GM19463 (cell line): ENCODE measurements around the gene KNDC1.

Experiments used
- ATAC-seq: cut with Tn5 transposase; IDR thresholded peaks from one replicate; pipeline ENCODE4 v1.9.1; 2021; ENCODE audit warnings: mild to moderate bottlenecking, moderate library complexity; ENCODE audit not compliant: unreplicated experiment

Gene KNDC1

GRCh38 chr10:133189726-133190125 is 29.7 kb downstream of the KNDC1 start:
- ATAC-seq = no peak

DNA sequence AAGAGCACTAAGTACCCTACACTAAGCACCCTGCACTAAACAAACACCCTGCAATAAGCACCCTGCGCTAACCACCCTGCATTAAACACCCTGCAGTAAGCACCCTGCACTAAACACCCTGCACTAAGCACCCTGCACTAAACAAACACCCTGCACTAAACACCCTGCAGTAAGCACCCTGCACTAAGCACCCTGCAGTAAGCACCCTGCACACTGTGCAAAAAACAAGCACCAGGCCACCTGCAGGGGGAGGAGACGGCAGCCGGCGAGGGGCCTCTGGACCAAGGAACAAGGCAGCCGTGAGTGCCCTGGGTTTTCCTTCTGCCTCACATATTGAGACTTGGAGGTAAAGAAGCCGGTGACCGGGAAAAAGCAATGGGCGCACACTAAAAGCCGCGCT is 30.2 kb downstream of the KNDC1 start:
- ATAC-seq = no peak

GRCh38 chr10:133191651-133192050 is 31.6 kb downstream of the KNDC1 start:
- no peak for ATAC-seq

DNA sequence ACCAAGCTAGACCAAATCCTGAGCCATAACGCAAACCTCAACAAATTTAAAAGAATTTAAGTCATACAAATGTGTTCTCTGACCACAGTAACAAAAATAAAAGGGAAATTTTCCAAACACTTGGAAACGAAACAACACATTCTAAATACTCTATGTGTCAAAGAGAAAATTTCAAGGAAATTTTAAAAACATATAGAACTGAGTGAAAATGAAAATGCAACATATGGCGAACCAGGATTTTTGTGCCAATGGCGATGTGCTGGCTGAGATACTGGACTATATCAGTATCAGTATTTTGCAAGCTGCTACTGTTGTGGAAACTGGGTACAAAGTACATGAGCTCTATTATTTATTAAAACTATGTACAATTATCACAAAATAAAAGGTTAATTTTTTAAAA is 34.1 kb downstream of the KNDC1 start:
- ATAC-seq = no peak

- ATAC-seq = no peak
These were observed 35.1 kb downstream of the KNDC1 start for GRCh38 chr10:133195096-133195495.

DNA sequence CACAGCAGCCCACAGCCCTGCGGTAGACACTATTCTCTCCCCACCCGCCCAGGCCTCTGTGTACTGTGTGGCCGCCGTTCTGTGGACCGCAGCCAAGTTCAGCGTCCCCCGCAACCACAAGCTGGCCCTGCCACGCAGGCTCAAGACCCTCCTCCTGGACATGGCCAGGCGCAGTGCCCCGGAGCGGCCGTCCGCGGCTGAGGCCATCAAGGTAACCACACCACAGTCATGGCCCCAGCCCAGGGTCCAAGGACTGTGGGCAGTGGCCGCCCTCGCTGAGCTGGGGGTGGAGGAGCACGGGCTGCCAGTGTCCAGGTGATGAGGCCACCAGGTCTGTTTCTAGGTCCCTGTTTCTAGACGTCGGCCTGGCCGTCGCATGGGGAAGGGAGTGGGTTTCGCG is 35.6 kb downstream of the KNDC1 start:
- no peak for ATAC-seq

GRCh38 chr10:133196221-133196915 is 36.3 kb downstream of the KNDC1 start:
- ATAC-seq = no peak

DNA sequence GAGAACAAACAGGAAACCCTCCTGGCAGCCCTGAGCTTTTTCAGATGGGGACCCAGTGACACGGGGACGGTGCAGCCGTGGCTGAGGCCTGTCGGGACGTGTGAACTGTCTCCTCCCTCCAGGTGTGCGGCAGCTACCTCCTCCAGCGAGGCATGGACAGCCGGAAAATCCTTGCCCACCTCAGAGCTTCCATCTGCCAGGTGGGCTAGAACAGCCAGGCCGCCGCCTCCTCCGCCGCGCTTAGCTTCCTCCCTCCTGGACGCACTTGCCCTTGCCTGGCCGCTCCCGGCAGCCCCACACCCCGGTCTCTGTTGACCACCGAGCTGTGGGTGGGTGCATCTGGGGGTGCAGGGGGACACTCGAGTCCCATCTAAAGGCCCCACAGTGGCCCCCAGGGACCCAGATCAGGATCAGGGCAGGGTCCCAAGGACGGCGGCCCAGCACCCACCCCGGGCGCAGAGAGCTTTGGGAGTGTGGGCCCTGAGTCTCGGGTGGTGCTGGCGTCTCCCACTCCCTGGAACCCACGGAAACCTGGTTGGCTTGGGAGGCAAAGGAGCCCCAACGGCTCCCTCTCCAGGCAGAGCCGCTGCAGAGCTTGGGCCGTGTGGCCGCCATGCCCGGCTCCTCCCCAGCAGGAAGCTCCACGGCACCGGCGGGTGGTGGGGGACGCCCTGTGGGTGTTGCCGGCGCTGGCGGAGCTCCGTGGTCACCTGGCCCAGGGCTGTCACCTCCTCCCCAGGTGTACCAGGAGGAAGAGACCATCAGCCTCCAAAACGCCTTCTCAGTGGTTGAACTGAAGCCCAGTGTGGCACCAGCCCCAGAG is 37.1 kb downstream of the KNDC1 start:
- ATAC-seq = no peak

GRCh38 chr10:133197786-133198185 is 37.8 kb downstream of the KNDC1 start:
- no peak for ATAC-seq

DNA sequence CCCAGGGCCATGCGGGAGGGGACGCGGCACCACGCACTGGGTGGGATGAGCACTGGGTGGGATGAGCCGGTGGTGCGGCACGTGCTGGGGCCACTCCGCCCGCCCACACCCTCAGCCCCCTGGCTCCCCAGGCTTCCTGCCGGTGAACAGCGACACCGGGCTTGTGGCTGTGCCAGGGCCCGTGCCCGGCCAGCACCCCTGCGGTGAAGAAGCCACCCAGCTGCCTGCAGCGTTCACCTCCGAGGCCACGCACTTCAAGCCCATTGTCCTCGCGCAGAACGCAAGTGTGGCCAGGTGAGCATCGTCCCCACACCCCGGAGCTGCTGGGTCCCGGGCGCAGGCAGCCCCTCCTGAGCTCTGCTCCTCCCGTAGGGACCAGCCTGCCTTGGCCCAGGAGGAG is 38.2 kb downstream of the KNDC1 start:
- ATAC-seq = no peak

GRCh38 chr10:133198621-133199487 is 38.8 kb downstream of the KNDC1 start:
- no peak for ATAC-seq

- ATAC-seq = no peak
These were observed 39.5 kb downstream of the KNDC1 start for GRCh38 chr10:133199488-133199885.

DNA sequence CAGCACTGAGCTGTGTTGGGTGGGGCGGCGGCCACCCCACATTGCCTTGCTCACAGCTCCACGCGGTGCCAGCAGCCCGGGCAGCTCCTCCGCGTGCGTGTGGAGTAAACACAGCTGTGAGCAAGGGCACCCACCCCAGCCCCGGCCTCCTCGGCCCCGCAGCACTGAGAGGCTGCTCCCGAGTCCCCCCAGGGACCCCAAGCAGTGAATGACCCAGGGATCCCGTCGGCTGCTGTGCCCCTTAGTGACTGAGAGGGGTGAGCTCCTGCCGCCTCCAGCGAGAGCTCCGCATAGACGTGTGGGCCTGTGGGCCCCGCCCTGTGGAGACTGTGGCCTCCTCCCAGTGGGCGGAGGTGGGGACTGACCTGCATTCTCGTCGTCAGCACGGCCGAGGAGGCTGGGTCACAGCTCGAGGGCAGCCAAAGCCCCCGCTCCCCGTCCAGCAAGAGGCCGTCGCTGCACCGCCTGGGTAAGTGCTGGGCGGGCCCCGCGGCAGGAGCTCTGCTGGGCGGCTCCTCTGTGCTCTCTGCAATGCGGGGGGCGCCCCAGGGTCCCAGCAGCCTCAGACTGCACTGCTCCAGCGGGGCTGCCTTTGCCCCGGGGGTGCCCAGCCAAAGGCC is 40.1 kb downstream of the KNDC1 start:
- ATAC-seq = no peak

- no peak for ATAC-seq
These were observed 40.6 kb downstream of the KNDC1 start for GRCh38 chr10:133200621-133201031.

GRCh38 chr10:133201151-133201947 is 41.3 kb downstream of the KNDC1 start:
- ATAC-seq = no peak

- no peak for ATAC-seq
These were observed 42.1 kb downstream of the KNDC1 start for GRCh38 chr10:133201948-133202725.

DNA sequence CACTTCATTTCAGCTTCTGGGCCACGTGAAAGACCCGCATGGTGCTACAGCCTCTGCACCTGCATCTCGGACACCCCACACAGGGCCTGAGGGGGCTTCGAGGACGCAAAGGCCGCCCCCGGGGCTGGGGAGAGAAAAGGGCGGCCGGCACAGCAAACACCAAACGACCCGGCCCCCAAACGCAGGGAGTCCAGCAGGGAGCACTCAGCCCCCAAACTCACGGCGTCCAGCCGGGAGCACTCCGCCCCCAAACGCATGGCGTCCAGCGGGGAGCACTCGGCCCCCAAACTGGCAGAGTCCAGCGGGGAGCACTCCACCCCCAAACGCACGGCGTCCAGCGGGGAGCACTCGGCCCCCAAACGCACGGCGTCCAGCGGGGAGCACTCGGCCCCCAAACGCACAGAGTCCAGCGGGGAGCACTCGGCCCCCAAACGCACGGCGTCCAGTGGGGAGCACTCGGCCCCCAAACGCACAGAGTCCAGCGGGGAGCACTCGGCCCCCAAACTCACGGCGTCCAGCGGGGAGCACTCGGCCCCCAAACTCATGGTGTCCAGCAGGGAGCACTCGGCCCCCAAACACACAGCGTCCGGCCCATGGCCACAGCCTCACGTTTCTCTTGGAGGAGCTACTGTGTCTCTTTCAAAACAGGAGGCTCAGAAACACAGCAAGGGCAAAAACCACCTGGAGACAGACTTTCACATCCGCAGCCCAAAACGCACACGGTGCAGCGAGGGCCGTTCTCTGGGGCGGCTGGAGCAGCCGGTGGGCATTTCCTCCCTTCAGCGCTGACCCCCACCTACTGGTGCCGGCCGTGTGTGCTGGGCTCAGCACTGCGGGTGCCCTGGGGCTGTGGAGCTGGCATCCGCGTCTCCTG is 43.0 kb downstream of the KNDC1 start:
- ATAC-seq = no peak

- no peak for ATAC-seq
These were observed 43.7 kb downstream of the KNDC1 start for GRCh38 chr10:133203652-133204195.
